ENCODE data around the gene ARHGEF38.
A peak's percentile ranks its signal among the peaks of the same experiment; 100 is the strongest.
"Not testable (repeated sequence)": the region's sequence is repeated elsewhere in the genome, so short reads cannot be mapped to it uniquely, and the experiment has no call there.

ARHGEF38 gene

DNA sequence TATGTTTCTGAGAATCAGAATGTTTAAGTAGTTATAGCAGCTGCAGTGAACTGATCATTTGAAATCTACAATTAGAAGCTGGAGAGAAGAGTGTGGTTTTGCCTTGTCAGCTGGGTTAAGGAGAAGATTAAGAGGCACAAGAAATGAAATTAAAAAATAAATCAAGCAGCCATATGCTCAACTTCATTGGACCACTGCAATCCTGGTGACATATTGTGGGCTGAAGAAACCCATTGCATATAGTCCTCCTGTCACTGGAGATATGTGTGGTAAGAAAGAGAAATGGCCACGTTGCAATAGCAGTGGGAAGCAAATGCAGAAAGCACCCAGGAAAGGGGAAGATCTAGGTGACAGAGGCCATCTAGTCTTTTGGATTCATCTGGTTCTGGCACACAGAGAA is 93.0 kb downstream of the ARHGEF38 start:
- no peak for DNase-seq (ENCODE audit: low spot score)

DNA sequence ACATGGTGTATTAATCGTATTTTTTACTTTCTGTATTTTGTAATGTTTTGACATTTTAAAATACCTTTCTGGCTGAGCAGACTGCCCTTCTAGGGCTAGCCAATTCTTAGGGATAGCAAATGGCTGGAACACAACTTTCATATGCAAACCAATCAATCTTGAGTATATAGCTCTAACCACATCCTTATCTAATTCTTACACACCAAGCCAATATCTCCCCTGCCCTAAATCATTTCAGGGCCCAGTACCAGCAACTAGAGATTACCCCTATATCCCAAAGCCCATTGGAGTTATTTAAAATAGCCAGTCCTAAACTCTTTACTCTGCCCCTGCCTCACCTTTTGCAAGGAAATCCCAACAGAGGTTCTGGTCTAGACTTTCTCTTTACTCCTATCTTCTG is 97.8 kb downstream of the ARHGEF38 start:
- no peak for FAIRE-seq
- no peak for DNase-seq (ENCODE audit: low spot score)

More for the DNA sequence above, 93.0 kb downstream of the ARHGEF38 start:
- FAIRE-seq: no peak

- FAIRE-seq (no peak), DNase-seq (ENCODE audit: low spot score) (no peak)
These were observed 99.5 kb downstream of the ARHGEF38 start for GRCh38 chr4:105651884-105652283.

DNA sequence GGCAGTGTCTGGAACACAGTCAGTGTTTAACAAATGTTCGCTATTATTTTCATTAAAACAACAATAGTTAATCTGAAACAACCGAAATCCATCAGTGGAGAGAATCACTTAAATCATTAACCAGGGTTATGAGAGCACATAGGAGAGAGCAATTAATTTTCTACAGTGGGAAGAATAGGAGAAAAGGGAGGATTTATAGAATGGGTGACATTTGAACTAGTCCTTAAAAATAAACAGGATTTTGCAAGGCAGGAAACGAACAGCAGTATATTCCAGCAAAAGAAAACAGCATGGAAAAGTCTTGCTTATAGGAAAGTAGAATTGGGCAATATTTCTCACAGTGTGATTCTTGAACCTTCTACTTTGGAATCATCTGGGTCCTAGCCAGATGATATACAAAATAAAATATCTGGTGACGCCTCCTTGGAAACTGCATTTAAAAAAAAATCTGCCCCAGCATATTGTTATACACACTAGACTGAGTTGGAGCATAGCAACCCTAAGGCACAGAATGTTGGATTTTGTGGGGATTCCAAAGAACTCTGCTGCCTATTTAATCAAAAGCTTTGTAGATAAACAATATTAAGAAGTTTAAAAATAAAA is 100.0 kb downstream of the ARHGEF38 start:
- FAIRE-seq (no peak), DNase-seq (ENCODE audit: low spot score) (no peak)

GRCh38 chr4:105657117-105657765 is 104.8 kb downstream of the ARHGEF38 start:
- FAIRE-seq: no peak
- DNase-seq (ENCODE audit: low spot score): no peak

DNA sequence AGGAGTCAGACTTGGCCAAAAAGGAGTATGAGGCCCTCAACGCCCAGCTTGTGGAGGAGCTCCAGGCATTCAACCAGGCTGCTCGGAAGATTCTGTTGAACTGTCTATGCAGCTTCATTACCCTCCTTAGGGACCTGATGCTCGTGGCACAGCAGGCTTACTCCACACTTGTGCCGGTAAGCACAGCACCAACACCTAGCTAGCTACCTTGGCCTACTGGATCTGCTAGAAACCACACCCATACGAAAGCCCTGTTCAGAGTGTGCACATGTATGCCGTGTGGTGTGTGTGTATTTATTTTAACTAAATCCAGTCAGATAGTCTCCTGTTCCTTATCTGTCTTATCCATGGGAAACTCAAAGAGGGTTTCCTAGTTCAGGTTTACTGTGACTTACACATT is 106.8 kb downstream of the ARHGEF38 start:
- DNase-seq (ENCODE audit: low spot score) (no peak), FAIRE-seq (no peak)

DNA sequence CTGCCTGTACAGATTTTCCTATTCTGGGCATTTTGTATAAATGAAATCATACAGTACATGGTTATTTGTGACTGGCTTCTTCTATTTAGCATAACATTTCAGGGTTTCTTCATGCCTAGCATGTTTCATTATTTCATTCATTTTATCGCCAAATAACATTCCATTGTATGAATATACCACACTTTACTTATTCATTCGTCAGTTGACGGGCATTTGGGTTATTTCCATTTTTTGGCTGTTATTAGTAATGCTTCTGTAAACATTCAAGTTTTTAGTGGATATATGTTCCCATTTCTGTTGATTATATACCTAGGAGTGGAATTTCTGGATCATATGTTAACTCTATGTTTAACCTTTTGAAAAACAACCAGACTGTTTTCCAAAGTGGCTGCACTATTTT is 108.6 kb downstream of the ARHGEF38 start:
- DNase-seq (ENCODE audit: low spot score) (no peak), FAIRE-seq (no peak)

DNA sequence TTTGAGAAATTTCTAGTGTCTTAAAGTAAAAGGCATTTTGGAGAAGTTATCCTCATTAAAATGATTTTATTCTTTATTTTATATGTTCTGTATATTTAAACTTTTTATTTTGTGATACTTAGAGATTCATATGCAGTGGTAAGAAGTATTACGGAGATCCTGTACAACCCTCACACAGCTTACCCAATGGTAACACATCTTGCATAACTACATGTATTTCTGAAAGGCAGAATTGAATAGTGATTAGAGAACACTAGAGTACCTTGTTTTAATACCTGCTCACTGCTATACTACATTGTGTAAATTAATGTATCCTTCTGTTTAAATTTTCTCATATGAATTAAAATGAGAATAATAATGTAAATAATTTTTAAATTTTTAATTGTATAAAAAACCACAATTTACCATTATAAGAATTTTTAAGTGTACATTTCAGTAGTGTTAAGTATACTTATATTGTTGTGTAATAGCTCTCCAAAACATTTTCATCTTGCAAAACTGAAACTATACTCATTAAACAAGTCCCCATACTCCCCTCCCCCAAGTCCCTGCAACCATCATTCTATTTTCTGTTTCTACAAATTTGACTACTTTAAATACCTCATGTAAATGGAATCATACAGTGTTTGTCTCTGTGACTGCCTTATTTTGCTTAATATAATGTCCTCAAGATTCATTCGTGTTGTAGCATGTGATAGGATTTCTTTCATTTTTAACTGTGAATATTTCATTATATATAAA is 110.7 kb downstream of the ARHGEF38 start:
- DNase-seq (ENCODE audit: low spot score) (no peak), FAIRE-seq (no peak)

- peak; percentile 13 for DNase-seq (ENCODE audit: low spot score)
- no peak for FAIRE-seq
These were observed 114.3 kb downstream of the ARHGEF38 start for GRCh38 chr4:105666693-105667092.

- DNase-seq (ENCODE audit: low spot score): no peak
- no peak for FAIRE-seq
These were observed 118.3 kb downstream of the ARHGEF38 start for GRCh38 chr4:105670684-105671083.

- FAIRE-seq: no peak
These were observed 118.9 kb downstream of the ARHGEF38 start for GRCh38 chr4:105671301-105671700.

DNA sequence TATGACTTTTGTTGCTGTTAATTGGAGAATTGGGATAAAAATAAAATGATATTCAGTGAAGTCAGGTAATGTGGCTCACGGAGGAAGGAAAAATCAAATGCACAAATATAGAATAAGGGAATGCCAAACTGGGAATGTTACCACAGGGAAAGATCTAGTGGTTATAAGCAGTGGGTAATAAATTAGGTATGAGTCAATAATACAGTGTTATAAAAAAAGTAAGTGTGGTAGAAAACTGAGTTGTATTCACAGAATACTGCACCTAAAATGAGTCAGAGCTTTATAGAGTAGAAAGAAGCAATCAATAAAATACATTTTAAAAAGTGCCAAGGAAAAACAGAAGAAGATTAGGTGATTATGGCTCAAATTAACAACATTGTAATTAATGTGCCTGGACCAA is 121.6 kb downstream of the ARHGEF38 start:
- DNase-seq (ENCODE audit: low spot score) (no peak), FAIRE-seq (no peak)

More at GRCh38 chr4:105671301-105671700, 118.9 kb downstream of the ARHGEF38 start:
- no peak for DNase-seq (ENCODE audit: low spot score)

DNA sequence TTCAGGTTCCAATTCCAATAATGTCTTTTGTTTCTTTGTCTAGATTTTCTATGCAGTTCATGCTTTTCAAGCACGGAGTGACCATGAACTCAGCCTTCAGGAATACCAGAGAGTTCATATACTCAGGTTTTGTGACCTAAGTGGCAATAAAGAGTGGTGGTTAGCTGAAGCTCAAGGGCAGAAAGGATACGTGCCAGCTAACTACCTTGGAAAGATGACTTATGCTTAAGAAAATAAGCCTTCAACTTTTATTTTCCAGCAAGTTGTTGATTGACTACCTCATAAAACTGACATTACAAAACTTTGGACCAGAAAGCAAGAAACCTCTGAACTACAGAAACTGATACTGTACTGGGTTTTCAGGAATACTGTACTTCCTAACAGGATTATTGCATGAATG is 125.3 kb downstream of the ARHGEF38 start:
- FAIRE-seq (no peak), DNase-seq (ENCODE audit: low spot score) (no peak)

GRCh38 chr4:105679186-105679585 is 126.8 kb downstream of the ARHGEF38 start:
- no peak for FAIRE-seq
- DNase-seq (ENCODE audit: low spot score): no peak

GRCh38 chr4:105683038-105683437 is 130.6 kb downstream of the ARHGEF38 start:
- no peak for DNase-seq (ENCODE audit: low spot score)
- FAIRE-seq: no peak

- DNase-seq (ENCODE audit: low spot score) (no peak), FAIRE-seq (no peak)
These were observed 134.2 kb downstream of the ARHGEF38 start for GRCh38 chr4:105686571-105686970.

- FAIRE-seq; DNase-seq (ENCODE audit: low spot score): not testable (repeated sequence)
These were observed 142.4 kb downstream of the ARHGEF38 start for GRCh38 chr4:105694812-105695211.

DNA sequence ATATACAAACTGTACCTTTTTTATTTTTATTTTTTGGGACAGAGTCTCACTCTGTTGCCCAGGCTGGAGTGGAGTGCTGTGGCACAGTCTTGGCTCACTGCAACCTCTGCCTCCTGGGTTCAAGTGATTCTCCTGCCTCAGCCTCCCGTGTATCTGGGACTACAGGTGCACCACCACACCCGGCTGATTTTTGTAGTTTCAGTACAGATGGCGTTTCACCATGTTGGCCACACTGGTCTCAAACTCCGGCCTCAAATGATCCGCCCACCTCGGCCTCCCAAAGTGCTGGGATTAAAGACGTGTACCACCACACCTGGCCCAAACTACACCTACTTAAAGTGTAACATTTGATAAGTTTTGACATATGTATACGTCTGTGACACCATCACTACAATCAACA is 143.4 kb downstream of the ARHGEF38 start:
- DNase-seq (ENCODE audit: low spot score); FAIRE-seq: not testable (repeated sequence)

- DNase-seq (ENCODE audit: low spot score) (no peak), FAIRE-seq (no peak)
These were observed 146.2 kb downstream of the ARHGEF38 start for GRCh38 chr4:105698607-105699006.

GRCh38 chr4:105707782-105708180 is 155.4 kb downstream of the ARHGEF38 start:
- DNase-seq (ENCODE audit: low spot score) (no peak), FAIRE-seq (no peak)

DNA sequence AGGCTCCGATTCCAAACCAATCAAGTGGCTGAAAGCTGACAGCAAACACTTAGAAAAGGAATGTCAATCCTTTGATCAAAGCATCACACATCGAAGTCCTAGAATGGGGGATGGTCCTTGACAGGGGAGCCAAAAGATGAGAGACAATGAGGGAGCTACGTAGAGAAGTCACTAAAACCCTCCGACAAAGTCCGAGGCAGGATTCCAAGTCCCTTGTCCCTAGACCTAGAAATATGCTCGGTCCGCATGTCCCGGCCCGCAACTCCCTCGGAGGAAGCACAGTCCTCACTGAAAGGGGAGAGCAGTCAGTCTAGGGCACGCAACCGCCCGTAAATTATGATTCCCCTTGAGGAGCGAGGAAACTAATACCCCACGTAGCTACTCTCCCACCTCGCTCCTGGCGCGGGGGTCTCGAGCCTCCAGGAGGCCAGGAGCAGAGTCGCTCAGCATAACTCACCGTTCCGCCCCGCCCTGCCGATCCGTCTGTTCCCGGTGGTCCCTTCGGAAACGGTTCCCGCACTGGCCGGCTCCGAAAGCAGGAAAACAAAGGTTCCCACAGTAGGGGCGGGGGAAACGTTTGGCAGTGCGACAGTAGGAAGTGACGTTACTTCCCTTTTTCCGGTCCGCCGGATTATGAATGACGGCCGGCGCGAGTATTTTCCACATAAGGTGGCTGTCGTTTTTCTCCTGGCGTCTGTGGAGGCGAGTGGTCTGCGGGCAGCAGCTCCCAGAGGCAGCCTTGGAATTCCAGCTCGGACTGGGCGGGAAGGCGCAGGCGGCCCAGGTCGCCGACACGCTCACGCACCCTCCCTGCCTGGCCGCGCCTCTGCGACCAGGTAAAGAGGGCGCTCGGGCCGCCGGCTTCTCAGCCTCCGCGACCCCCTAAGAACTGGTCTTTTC is 156.0 kb downstream of the ARHGEF38 start, which contains the start of the genes GSTCD and INTS12:
Gene GSTCD, plus strand, starts transcription at position 604 of the 900 bp plus-strand sequence. CDS start 8,830 bp downstream, outside the sequence.
Gene INTS12, minus strand, starts transcription at position 509 of the 900 bp plus-strand sequence. CDS start 8,684 bp downstream, outside the sequence.
- FAIRE-seq (peak; percentile 27), DNase-seq (ENCODE audit: low spot score) (peak; percentile 75)
